GM12891 (cell line): ENCODE results near the gene LMAN2L.

Source experiments
- DNase-seq: peaks from one replicate; pipeline ENCODE4 v3.0.0; 2011; ENCODE audit warnings: low spot score; ENCODE audit not compliant: insufficient read length
- FAIRE-seq: peaks from 2 replicates; lab custom pipeline; 2011; peaks lifted over from hg19 to GRCh38; lab: Jason Lieb, UNC
- PAX5 ChIP-seq: IDR thresholded peaks from 2 replicates; pipeline ENCODE4 v1.6.1; 2011; ENCODE audit warnings: low read length, moderate library complexity, mild to moderate bottlenecking; ENCODE audit not compliant: insufficient read depth, severe bottlenecking
- POLR2A ChIP-seq: IDR thresholded peaks from 2 replicates; pipeline ENCODE4 v1.6.1; 2011; ENCODE audit warnings: low read depth, low read length, control low read depth
- POLR2AphosphoS5 ChIP-seq: IDR thresholded peaks from 2 replicates; pipeline ENCODE4 v1.6.1; 2011; ENCODE audit warnings: low read depth, low read length, control low read depth
- POU2F2 ChIP-seq: IDR thresholded peaks from 2 replicates; pipeline ENCODE4 v1.6.1; 2011; ENCODE audit warnings: low read depth, mild to moderate bottlenecking, control low read depth, low read length, moderate library complexity
- SPI1 ChIP-seq: IDR thresholded peaks from 2 replicates; pipeline ENCODE4 v1.6.1; 2011; ENCODE audit warnings: low read depth, low read length, control low read depth
- TAF1 ChIP-seq: IDR thresholded peaks from 2 replicates; pipeline ENCODE4 v1.6.1; 2011; ENCODE audit warnings: low read depth, low read length, control low read depth

Gene LMAN2L

DNA sequence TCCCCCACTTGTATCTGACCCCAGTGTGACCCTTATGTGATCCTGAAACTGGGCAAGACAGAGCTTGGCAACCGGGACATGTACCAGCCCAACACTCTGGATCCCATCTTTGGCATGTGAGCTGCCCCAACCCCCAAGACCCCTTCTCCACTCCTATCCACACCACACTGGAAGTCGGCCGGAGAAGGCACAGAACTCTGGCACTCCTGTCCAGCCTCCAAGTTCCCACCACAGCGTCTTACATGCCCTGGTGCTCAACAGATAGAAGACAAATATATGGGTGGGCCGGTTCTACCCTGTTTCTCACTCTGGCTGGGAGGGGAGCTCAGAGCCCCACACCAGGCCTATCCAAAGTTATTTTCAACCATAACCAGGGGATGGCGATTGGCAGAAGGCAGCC lies 40.8 kb downstream of the LMAN2L start:
- FAIRE-seq (no peak), DNase-seq (no peak)
- TF ChIP-seq SPI1 (no peak), POLR2AphosphoS5 (no peak), PAX5 (no peak), POLR2A (no peak), TAF1 (no peak), POU2F2 (no peak)

DNA sequence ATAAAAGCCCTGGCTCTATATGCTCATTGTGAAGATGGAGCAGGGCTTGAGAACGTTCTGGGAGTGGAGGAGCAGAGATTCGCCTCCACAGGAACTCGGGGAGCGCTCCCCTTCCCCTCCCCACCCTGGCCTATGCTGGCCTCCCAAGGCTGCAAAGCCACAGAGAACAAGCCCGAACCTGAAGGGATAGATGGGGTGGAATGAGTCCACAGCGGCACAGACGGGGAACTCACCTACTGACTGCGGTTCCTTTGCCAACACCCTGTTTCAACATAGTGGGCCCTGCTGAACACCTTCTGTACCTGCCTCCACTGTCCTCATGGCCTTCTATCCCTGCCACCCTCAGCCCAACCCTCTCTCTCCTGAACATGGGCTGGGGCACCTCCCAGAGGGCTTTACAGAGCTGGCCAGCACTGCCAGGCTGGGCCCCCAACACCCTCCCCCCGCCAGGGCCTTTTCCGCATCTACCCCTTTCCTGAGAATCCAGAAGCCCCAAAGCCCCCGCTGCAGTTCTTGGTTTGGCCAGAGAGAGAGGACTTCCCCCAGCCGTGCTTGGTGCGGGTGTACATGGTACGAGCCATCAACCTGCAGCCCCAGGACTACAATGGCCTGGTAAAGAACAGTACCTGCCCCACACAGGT lies 41.5 kb downstream of the LMAN2L start:
- DNase-seq (no peak), FAIRE-seq (no peak)
- no peak for TF ChIP-seq TAF1
- no peak for TF ChIP-seq PAX5
- no peak for TF ChIP-seq POLR2A
- TF ChIP-seq POLR2AphosphoS5: no peak
- TF ChIP-seq POU2F2: no peak
- no peak for TF ChIP-seq SPI1

GRCh38 chr2:96697476-96697875 lies 42.4 kb downstream of the LMAN2L start:
- no peak for DNase-seq
- TF ChIP-seq PAX5: no peak
- no peak for TF ChIP-seq POLR2AphosphoS5
- TF ChIP-seq SPI1: no peak
- TF ChIP-seq POLR2A: no peak
- TF ChIP-seq TAF1: no peak
- FAIRE-seq: no peak

GRCh38 chr2:96695602-96696001 lies 44.3 kb downstream of the LMAN2L start:
- no peak for DNase-seq
- FAIRE-seq: no peak
- TF ChIP-seq SPI1 (no peak), PAX5 (no peak), TAF1 (no peak), POLR2A (no peak), POU2F2 (no peak)

GRCh38 chr2:96694816-96695455 lies 44.9 kb downstream of the LMAN2L start:
- DNase-seq (no peak), FAIRE-seq (no peak)
- TF ChIP-seq POLR2AphosphoS5 (no peak), POU2F2 (no peak), SPI1 (no peak), TAF1 (no peak), POLR2A (no peak), PAX5 (no peak)

DNA sequence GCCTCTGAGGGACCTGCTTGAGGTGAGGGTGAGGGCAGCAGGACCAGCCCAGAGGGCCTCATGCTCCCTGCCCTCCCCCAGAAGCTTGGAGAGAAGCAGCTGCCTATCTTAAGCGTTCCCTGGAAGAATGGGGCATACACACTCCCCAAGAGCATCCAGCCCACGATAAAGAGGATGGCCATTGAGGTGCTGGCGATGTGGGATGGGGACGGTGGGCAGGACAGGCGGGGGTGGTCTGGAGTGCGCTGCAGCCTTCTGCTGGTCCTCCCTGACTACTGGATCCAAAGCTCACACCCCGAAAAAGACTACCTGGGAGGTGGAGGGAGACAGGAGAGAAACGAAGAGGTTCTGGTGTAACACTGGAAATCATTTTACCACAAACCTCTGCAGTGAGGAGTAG lies 45.6 kb downstream of the LMAN2L start:
- TF ChIP-seq POLR2AphosphoS5 (no peak), POU2F2 (no peak), TAF1 (no peak), PAX5 (no peak), POLR2A (no peak), SPI1 (no peak)
- FAIRE-seq (no peak), DNase-seq (no peak)

- FAIRE-seq (no peak), DNase-seq (no peak)
- TF ChIP-seq PAX5: no peak
- no peak for TF ChIP-seq SPI1
- TF ChIP-seq POU2F2: no peak
- TF ChIP-seq POLR2A: no peak
- no peak for TF ChIP-seq POLR2AphosphoS5
- no peak for TF ChIP-seq TAF1
Measured at GRCh38 chr2:96693286-96694200, 46.3 kb downstream of the LMAN2L start.

- FAIRE-seq (no peak), DNase-seq (no peak)
- no peak for TF ChIP-seq POLR2AphosphoS5
- TF ChIP-seq SPI1: no peak
- TF ChIP-seq TAF1: no peak
- TF ChIP-seq POU2F2: no peak
- no peak for TF ChIP-seq PAX5
- no peak for TF ChIP-seq POLR2A
Measured at GRCh38 chr2:96692094-96692971, 47.5 kb downstream of the LMAN2L start.
